BJ (cell line): ENCODE data around the gene PRDM8. TPM values are rescaled to one million over a fixed set of nuclear protein-coding genes. Genes with fewer than 3 reads are reported as not detected.

Experiments used
- CTCF ChIA-PET: fragments of 350-600 bp; formaldehyde crosslinking; extraction: SDS; loops from one replicate; lab custom pipeline; 2021; ENCODE audit warnings: antibody characterized with exemption, inconsistent platforms; lab: Yijun Ruan, JAX
- POLR2A ChIA-PET: fragments of 300-600 bp; sonication (Branson Sonifier 250); formaldehyde crosslinking; extraction: SDS; loops from one replicate; lab custom pipeline; 2021; ENCODE audit warnings: antibody characterized with exemption; lab: Charles Lee
- DNase-seq: peaks from one replicate; pipeline ENCODE4 v3.0.0-alpha.2; 2011; ENCODE audit warnings: low read depth
- H3K27me3 ChIP-seq: 2 replicates; pipeline ENCODE4 v1.6.0; 2011; ENCODE audit warnings: low read length; ENCODE audit not compliant: control insufficient read depth, insufficient read depth
- H3K36me3 ChIP-seq: 2 replicates; pipeline ENCODE4 v1.5.1; 2011; ENCODE audit warnings: low read length; ENCODE audit not compliant: control insufficient read depth, insufficient read depth
- H3K4me3 ChIP-seq: 2 replicates; pipeline ENCODE4 v1.5.1; 2011; ENCODE audit warnings: low read depth, mild to moderate bottlenecking, control low read depth, low read length
- CTCF ChIP-seq: IDR thresholded peaks from 2 replicates; pipeline ENCODE4 v1.5.1; 2011; ENCODE audit warnings: low read depth, mild to moderate bottlenecking, control low read depth, inconsistent platforms, low read length, moderate library complexity; ENCODE audit not compliant: insufficient read depth
- polyA plus RNA-seq: library from polyadenylated mRNA; depleted of rRNA; stranded (reverse); fragments of >200 nt; gene quantifications from 2 replicates; pipeline ENCODE4 v1.2.3, GENCODE V29; 2011

Gene PRDM8
- polyA plus RNA-seq, 1 experiment, result 2.7 TPM

GRCh38 chr4:80185787-80186548 lies 11.3 kb upstream of the PRDM8 start:
- H3K4me3 ChIP-seq, result no peak overlapping the region
- H3K27me3 ChIP-seq, result no peaks in the 10 kb centered on the region; the same call in 1 of the 2 replicates
- POLR2A ChIA-PET, result no interaction called here
- no peaks in the 10 kb centered on the region for H3K36me3 ChIP-seq
- DNase-seq, result no peak
- no peak for TF ChIP-seq CTCF
- CTCF ChIA-PET, result interaction anchor here (0.7 to 10.9 kb wide), 10 partner anchors 13 to 268 kb away, joined by 3 to 108 read pairs (median 5); partner anchors contain the start of genes ANTXR2 and PRDM8

- H3K27me3 ChIP-seq, result no peaks in the 10 kb centered on the region; the same call in 1 of the 2 replicates
- CTCF ChIA-PET, result interaction anchor here (0.7 to 10.9 kb wide), 3 partner anchors 12 to 210 kb away, joined by 3 to 108 read pairs (median 3); partner anchors contain the start of gene PRDM8
- no peak for DNase-seq
- POLR2A ChIA-PET, result no interaction called here
- no peak overlapping the region for H3K4me3 ChIP-seq
- TF ChIP-seq CTCF, result no peak
- no peaks in the 10 kb centered on the region for H3K36me3 ChIP-seq
Observed at GRCh38 chr4:80186676-80187075, 10.6 kb upstream of the PRDM8 start.

- ChIA-PET CTCF (interaction anchor here (0.6 to 10.9 kb wide), 6 partner anchors 11 to 115 kb away, joined by 3 to 108 read pairs (median 3); partner anchors contain the start of gene PRDM8), POLR2A (no interaction called here)
- no peaks in the 10 kb centered on the region; the same call in 1 of the 2 replicates for H3K27me3 ChIP-seq
- H3K36me3 ChIP-seq, result no peaks in the 10 kb centered on the region
- no peak overlapping the region for H3K4me3 ChIP-seq
- no peak for TF ChIP-seq CTCF
- no peak for DNase-seq
Observed at GRCh38 chr4:80187677-80188076, 9.6 kb upstream of the PRDM8 start.

- H3K4me3 ChIP-seq, result no peak overlapping the region
- H3K27me3 ChIP-seq, result no peaks in the 10 kb centered on the region; the same call in 1 of the 2 replicates
- TF ChIP-seq CTCF, result no peak
- CTCF ChIA-PET, result interaction anchor here (0.6 to 10.9 kb wide), 6 partner anchors 11 to 116 kb away, joined by 3 to 108 read pairs (median 3); partner anchors contain the start of gene PRDM8
- POLR2A ChIA-PET, result no interaction called here
- no peaks in the 10 kb centered on the region for H3K36me3 ChIP-seq
- DNase-seq, result no peak
Observed at GRCh38 chr4:80188457-80188800, 8.9 kb upstream of the PRDM8 start.

GRCh38 chr4:80188801-80189458 lies 8.4 kb upstream of the PRDM8 start:
- ChIA-PET CTCF (interaction anchor here (0.8 to 10.9 kb wide), 4 partner anchors 10 to 117 kb away, joined by 3 to 108 read pairs (median 3); partner anchors contain the start of gene PRDM8), POLR2A (no interaction called here)
- Histone ChIP-seq H3K27me3 (no peaks in the 10 kb centered on the region; the same call in 1 of the 2 replicates), H3K4me3 (no peak overlapping the region), H3K36me3 (no peaks in the 10 kb centered on the region)
- TF ChIP-seq CTCF, result no peak
- DNase-seq, result no peak
